Measurements from ENCODE around the gene TACC2. TPM values are rescaled to one million over a fixed set of nuclear protein-coding genes. Genes with fewer than 3 reads are reported as not detected.

The TACC2 gene
- polyA plus RNA-seq, 4 donors: 28.6 to 99.5 (median 77.2) TPM

- peaks cover 0 to 53% (median 0%) of the 10 kb centered on the region in 3 donors for H3K36me3 ChIP-seq (ENCODE audit: control insufficient read depth in 3 of 3, insufficient read depth in 2 of 3, low read depth in 1 of 3, low read length in 3 of 3)
- H3K4me1 ChIP-seq (ENCODE audit: control insufficient read depth in 3 of 3, insufficient read depth in 2 of 3, low read depth in 1 of 3, low read length in 2 of 3): peaks cover 0 to 1% (median 0%) of the 10 kb centered on the region in 3 donors
- 81 to 93% (median 88%) methylated on average over 7 of the region's 7 CpGs for WGBS, 3 donors
- FAIRE-seq: no peak
- no peak overlapping the region for H3K4me3 ChIP-seq (ENCODE audit: low read depth in 1 of 3, low read length in 3 of 3)
- H3K9me3 ChIP-seq (ENCODE audit: control insufficient read depth in 2 of 2, insufficient read depth in 1 of 2, low read depth in 1 of 2, low read length in 1 of 2): no peaks in the 10 kb centered on the region
- no peak overlapping the region for H3K27ac ChIP-seq (ENCODE audit: low read depth in 1 of 3, low read length in 2 of 3)
- no peaks in the 10 kb centered on the region for H3K27me3 ChIP-seq (ENCODE audit: control insufficient read depth in 3 of 3, insufficient read depth in 3 of 3, low read length in 3 of 3)
- DNase-seq: no peak
These were observed 181.8 kb downstream of the TACC2 start for GRCh38 chr10:122170802-122171201.

GRCh38 chr10:122171302-122172075, 182.5 kb downstream of the TACC2 start:
- FAIRE-seq: no peak
- H3K27me3 ChIP-seq (ENCODE audit: control insufficient read depth in 3 of 3, insufficient read depth in 3 of 3, low read length in 3 of 3): no peaks in the 10 kb centered on the region
- H3K36me3 ChIP-seq (ENCODE audit: control insufficient read depth in 3 of 3, insufficient read depth in 2 of 3, low read depth in 1 of 3, low read length in 3 of 3): peaks cover 0 to 51% (median 0%) of the 10 kb centered on the region in 3 donors
- WGBS, 3 donors: 74 to 89% (median 79%) methylated on average over 7 of the region's 7 CpGs
- H3K4me3 ChIP-seq (ENCODE audit: low read depth in 1 of 3, low read length in 3 of 3): no peak overlapping the region
- no peaks in the 10 kb centered on the region for H3K9me3 ChIP-seq (ENCODE audit: control insufficient read depth in 2 of 2, insufficient read depth in 1 of 2, low read depth in 1 of 2, low read length in 1 of 2)
- DNase-seq: no peak
- no peak overlapping the region for H3K27ac ChIP-seq (ENCODE audit: low read depth in 1 of 3, low read length in 2 of 3)
- H3K4me1 ChIP-seq (ENCODE audit: control insufficient read depth in 3 of 3, insufficient read depth in 2 of 3, low read depth in 1 of 3, low read length in 2 of 3): no peaks in the 10 kb centered on the region

DNA sequence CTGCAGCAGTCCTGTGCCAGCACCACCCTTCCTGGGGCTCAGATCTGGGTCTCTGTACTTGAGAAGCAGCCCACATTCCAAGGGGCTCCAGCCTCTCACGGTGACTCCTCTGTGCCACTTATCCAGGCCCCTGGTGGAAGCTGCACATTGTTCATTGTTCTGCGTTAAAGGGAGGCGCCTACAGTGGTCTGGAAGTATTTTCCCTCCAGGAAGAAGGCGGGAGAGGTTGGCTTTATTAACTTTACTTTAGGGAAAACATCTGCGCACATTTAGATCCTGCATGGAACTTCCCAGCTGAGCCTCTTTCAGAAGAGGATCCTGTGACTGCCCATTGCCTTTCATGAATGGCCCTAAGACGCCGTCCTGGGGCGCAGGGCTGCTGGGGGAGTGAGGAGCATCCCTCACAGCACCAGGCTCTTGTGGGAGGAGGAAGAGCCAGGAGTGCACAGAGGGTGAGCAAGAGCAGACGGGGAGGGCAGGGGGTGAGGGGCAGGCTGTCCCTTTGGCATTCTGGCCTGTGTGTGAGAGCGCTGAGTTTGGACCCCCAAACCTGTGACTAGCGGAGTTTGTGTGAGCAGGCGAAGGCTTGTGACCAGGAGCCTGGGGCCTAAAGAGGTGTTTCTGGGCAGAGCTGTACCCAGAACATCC, 183.5 kb downstream of the TACC2 start:
- Histone ChIP-seq H3K4me3 (ENCODE audit: low read depth in 1 of 3, low read length in 3 of 3) (no peak overlapping the region), H3K27me3 (ENCODE audit: control insufficient read depth in 3 of 3, insufficient read depth in 3 of 3, low read length in 3 of 3) (no peaks in the 10 kb centered on the region), H3K9me3 (ENCODE audit: control insufficient read depth in 2 of 2, insufficient read depth in 1 of 2, low read depth in 1 of 2, low read length in 1 of 2) (no peaks in the 10 kb centered on the region), H3K27ac (ENCODE audit: low read depth in 1 of 3, low read length in 2 of 3) (no peak overlapping the region), H3K4me1 (ENCODE audit: control insufficient read depth in 3 of 3, insufficient read depth in 2 of 3, low read depth in 1 of 3, low read length in 2 of 3) (no peaks in the 10 kb centered on the region), H3K36me3 (ENCODE audit: control insufficient read depth in 3 of 3, insufficient read depth in 2 of 3, low read depth in 1 of 3, low read length in 3 of 3) (peaks cover 0 to 42% (median 0%) of the 10 kb centered on the region in 3 donors)
- no peak for FAIRE-seq
- DNase-seq: no peak
- 81 to 91% (median 85%) methylated on average over 12 of the region's 12 CpGs for WGBS, 3 donors

DNA sequence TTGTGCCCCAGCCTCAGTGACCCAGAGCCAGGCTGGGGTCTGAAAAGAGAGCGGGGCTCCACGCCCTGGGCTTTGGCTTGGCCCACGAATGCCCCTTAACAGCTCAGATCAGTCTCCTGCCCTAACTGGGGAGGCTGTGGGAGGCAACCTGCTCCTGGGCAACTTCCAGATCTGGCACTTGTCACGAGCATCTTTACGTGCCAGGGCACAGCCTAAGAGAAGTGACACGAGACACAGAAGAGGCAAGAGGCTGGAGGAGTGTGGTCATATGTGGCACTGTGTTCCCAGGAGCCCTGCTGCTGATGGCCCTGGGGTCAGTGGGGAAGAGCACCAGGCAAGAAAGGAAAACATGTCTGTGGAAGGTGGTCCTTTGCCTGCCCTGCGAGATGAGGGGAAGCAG, 184.4 kb downstream of the TACC2 start:
- no peaks in the 10 kb centered on the region for H3K4me1 ChIP-seq (ENCODE audit: control insufficient read depth in 3 of 3, insufficient read depth in 2 of 3, low read depth in 1 of 3, low read length in 2 of 3)
- no peak for DNase-seq
- no peaks in the 10 kb centered on the region for H3K27me3 ChIP-seq (ENCODE audit: control insufficient read depth in 3 of 3, insufficient read depth in 3 of 3, low read length in 3 of 3)
- no peak for FAIRE-seq
- H3K36me3 ChIP-seq (ENCODE audit: control insufficient read depth in 3 of 3, insufficient read depth in 2 of 3, low read depth in 1 of 3, low read length in 3 of 3): peaks cover 0 to 34% (median 0%) of the 10 kb centered on the region in 3 donors
- H3K4me3 ChIP-seq (ENCODE audit: low read depth in 1 of 3, low read length in 3 of 3): no peak overlapping the region
- no peak overlapping the region for H3K27ac ChIP-seq (ENCODE audit: low read depth in 1 of 3, low read length in 2 of 3)
- H3K9me3 ChIP-seq (ENCODE audit: control insufficient read depth in 2 of 2, insufficient read depth in 1 of 2, low read depth in 1 of 2, low read length in 1 of 2): no peaks in the 10 kb centered on the region
- 73 to 85% (median 81%) methylated on average over 7 of the region's 7 CpGs for WGBS, 3 donors

- no peak overlapping the region for H3K27ac ChIP-seq (ENCODE audit: low read depth in 1 of 3, low read length in 2 of 3)
- WGBS, 3 donors: 78 to 85% (median 83%) methylated on average over 8 of the region's 8 CpGs
- DNase-seq (no peak), FAIRE-seq (no peak)
- H3K36me3 ChIP-seq (ENCODE audit: control insufficient read depth in 3 of 3, insufficient read depth in 2 of 3, low read depth in 1 of 3, low read length in 3 of 3): peaks cover 0 to 34% (median 0%) of the 10 kb centered on the region in 3 donors
- H3K4me3 ChIP-seq (ENCODE audit: low read depth in 1 of 3, low read length in 3 of 3): no peak overlapping the region
- H3K4me1 ChIP-seq (ENCODE audit: control insufficient read depth in 3 of 3, insufficient read depth in 2 of 3, low read depth in 1 of 3, low read length in 2 of 3): no peaks in the 10 kb centered on the region
- H3K9me3 ChIP-seq (ENCODE audit: control insufficient read depth in 2 of 2, insufficient read depth in 1 of 2, low read depth in 1 of 2, low read length in 1 of 2): no peaks in the 10 kb centered on the region
- H3K27me3 ChIP-seq (ENCODE audit: control insufficient read depth in 3 of 3, insufficient read depth in 3 of 3, low read length in 3 of 3): no peaks in the 10 kb centered on the region
These were observed 184.9 kb downstream of the TACC2 start for GRCh38 chr10:122173766-122174435.

GRCh38 chr10:122176232-122177213, 187.6 kb downstream of the TACC2 start:
- no peak for DNase-seq
- no peak for FAIRE-seq
- peaks cover 0 to 31% (median 0%) of the 10 kb centered on the region in 3 donors for H3K36me3 ChIP-seq (ENCODE audit: control insufficient read depth in 3 of 3, insufficient read depth in 2 of 3, low read depth in 1 of 3, low read length in 3 of 3)
- WGBS, 3 donors: 81 to 90% (median 87%) methylated on average over 4 of the region's 4 CpGs
- H3K9me3 ChIP-seq (ENCODE audit: control insufficient read depth in 2 of 2, insufficient read depth in 1 of 2, low read depth in 1 of 2, low read length in 1 of 2): no peaks in the 10 kb centered on the region
- no peaks in the 10 kb centered on the region for H3K27me3 ChIP-seq (ENCODE audit: control insufficient read depth in 3 of 3, insufficient read depth in 3 of 3, low read length in 3 of 3)
- H3K27ac ChIP-seq (ENCODE audit: low read depth in 1 of 3, low read length in 2 of 3): no peak overlapping the region
- H3K4me1 ChIP-seq (ENCODE audit: control insufficient read depth in 3 of 3, insufficient read depth in 2 of 3, low read depth in 1 of 3, low read length in 2 of 3): no peaks in the 10 kb centered on the region
- H3K4me3 ChIP-seq (ENCODE audit: low read depth in 1 of 3, low read length in 3 of 3): no peak overlapping the region

- no peak for DNase-seq
- Histone ChIP-seq H3K27ac (ENCODE audit: low read depth in 1 of 3, low read length in 2 of 3) (no peak overlapping the region), H3K36me3 (ENCODE audit: control insufficient read depth in 3 of 3, insufficient read depth in 2 of 3, low read depth in 1 of 3, low read length in 3 of 3) (peaks cover 0 to 25% (median 0%) of the 10 kb centered on the region in 3 donors), H3K27me3 (ENCODE audit: control insufficient read depth in 3 of 3, insufficient read depth in 3 of 3, low read length in 3 of 3) (no peaks in the 10 kb centered on the region), H3K4me1 (ENCODE audit: control insufficient read depth in 3 of 3, insufficient read depth in 2 of 3, low read depth in 1 of 3, low read length in 2 of 3) (peaks cover 0 to 6% (median 5%) of the 10 kb centered on the region in 3 donors), H3K9me3 (ENCODE audit: control insufficient read depth in 2 of 2, insufficient read depth in 1 of 2, low read depth in 1 of 2, low read length in 1 of 2) (no peaks in the 10 kb centered on the region), H3K4me3 (ENCODE audit: low read depth in 1 of 3, low read length in 3 of 3) (no peak overlapping the region)
- WGBS, 3 donors: 86 to 98% (median 95%) methylated on average over 3 of the region's 3 CpGs
- no peak for FAIRE-seq
These were observed 189.7 kb downstream of the TACC2 start for GRCh38 chr10:122178655-122179054.

Measured in small intestine (tissue), 7 donors.